Adrenal gland (tissue), 5 donors: ENCODE results near the gene SMURF1.

Source experiments
- CTCF ChIP-seq, 6 experiments: fragments of 450-650 bp in 4 of 6; fragments of 200-600 bp in 2 of 6; sonication (generic) in 1 of 6; IDR thresholded peaks; 1 replicate in 5 of 6; 2 replicates in 1 of 6; pipeline versions ENCODE4 v1.5.1 to v1.8.0; 2016 to 2021; ENCODE audit warnings: antibody characterized with exemption in 6 of 6, mild to moderate bottlenecking in 2 of 6, moderate library complexity in 1 of 6
- POLR2A ChIP-seq, 2 donors: fragments of 450-650 bp; IDR thresholded peaks; one replicate each; pipeline ENCODE4 v1.6.1; 2017; ENCODE audit warnings: antibody characterized with exemption in 2 of 2, mild to moderate bottlenecking in 2 of 2, moderate library complexity in 1 of 2
- donor health status: DM: no; HTN: no; CAD: no.

- peak in 4 of 6 experiments; percentile 12 to 36 (median 34) for TF ChIP-seq CTCF (IDR thresholded peaks at IDR 0.05)
- TF ChIP-seq POLR2A (IDR thresholded peaks at IDR 0.05): no peak
Measured at GRCh38 chr7:99036546-99037111, 107.3 kb downstream of the SMURF1 start.
